ENCODE data around the gene MYH2.

Gene MYH2

GRCh38 chr17:10516065-10516464 lies 33.4 kb downstream of the MYH2 start:
- DNase-seq (ENCODE audit: low read depth): no peak

GRCh38 chr17:10513299-10514067 lies 36.0 kb downstream of the MYH2 start:
- DNase-seq (ENCODE audit: low read depth): no peak

DNA sequence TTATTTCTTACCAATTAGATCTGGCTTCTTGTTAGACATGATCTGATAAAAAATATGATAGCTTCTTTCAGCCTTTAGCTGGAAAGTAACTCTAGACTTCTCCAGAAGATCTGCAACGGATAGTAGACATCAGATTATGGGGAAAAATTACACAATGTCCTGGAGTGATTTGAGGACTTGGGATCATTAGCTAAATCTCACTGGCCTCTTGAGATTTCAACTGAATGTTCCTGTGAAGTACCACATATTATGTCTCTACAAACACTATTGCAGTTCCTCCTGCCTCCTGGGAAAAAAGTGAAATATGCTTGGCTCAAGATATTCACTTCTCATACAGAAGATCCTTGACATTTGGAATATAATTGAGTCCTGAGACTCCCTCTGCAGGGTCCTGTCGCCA lies 36.6 kb downstream of the MYH2 start:
- no peak for DNase-seq (ENCODE audit: low read depth)

- DNase-seq (ENCODE audit: low read depth): no peak
Observed at GRCh38 chr17:10499950-10500349, 49.5 kb downstream of the MYH2 start.

- DNase-seq (ENCODE audit: low read depth): no peak
Observed at GRCh38 chr17:10492004-10492403, 57.5 kb downstream of the MYH2 start.

GRCh38 chr17:10482252-10482651 lies 67.2 kb downstream of the MYH2 start:
- DNase-seq (ENCODE audit: low read depth): no peak

DNA sequence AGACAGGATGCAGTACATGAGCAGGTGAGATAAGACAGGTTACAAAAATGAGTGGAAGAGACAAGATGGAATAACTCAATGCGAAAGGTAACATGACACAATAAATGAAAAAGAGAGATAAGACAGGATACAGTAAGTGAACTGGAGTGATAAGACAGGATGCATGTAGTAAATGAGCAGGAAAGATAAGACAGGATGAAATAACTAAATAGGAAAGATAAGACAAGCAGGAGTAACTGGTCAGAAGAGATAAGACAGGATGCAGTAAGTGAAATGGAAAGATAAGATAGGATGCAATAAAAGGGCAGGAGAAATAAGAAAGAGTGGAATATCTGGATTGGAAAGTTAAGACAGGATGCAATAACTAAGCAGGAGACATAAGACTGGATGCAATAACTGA lies 71.8 kb downstream of the MYH2 start:
- no peak for DNase-seq (ENCODE audit: low read depth)

DNA sequence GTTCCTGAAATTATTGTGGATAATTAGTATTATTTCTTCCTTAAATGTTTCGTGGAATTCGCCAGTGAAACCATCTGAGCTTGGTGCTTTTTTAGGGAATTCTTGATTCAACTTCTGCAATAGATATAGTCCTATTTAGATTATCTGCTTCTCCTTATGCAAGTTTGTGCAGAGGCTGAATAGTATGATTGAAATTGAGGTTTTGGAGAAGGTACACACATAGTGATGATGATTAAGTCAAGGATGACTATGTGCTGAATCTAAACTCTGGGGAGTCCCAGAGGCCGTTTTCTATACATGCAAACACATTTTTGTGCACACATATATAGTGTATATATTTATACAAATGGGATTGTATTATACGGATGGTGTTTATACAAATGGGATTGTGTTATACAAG lies 74.9 kb downstream of the MYH2 start:
- no peak for DNase-seq (ENCODE audit: low read depth)

DNA sequence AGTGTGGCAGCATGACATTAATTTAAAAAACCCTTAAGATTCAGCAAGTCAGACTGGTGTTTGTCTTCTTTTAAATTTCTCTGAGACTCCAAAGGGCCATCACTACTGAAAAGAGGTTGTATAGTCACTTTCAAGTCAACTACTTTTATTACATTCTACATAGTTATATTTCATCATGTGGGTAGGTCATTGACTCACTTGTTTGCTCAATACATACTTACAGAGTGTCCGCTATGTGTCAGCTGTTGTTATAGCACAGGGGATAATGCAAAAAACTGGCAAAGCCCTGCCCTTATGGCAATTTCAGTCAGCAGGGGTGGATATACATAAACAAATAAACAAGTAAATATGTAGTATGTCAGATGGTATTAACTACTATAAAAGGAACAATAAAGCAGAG lies 77.6 kb downstream of the MYH2 start:
- no peak for DNase-seq (ENCODE audit: low read depth)

Measured in activated T-helper 9 cell treated with anti-CD3 and anti-CD28 coated beads, Interleukin-2, amount 50 U/mL, for 16 hours (primary cell).